Cardiac muscle cell (in vitro differentiated cells and primary cell): Measurements from ENCODE around the gene HOXD4. TPM values are rescaled to one million over a fixed set of nuclear protein-coding genes. Genes with fewer than 3 reads are reported as not detected.

Experiments used
- DNase-seq, 2 donors: peaks; one replicate each; pipeline versions ENCODE4 v3.0.0 to v3.0.0-alpha.2; 2010 to 2017; ENCODE audit warnings: low read depth in 1 of 2, low spot score in 1 of 2
- H3K27ac ChIP-seq: fragments of 200-600 bp; sonication (generic); 2 replicates; pipeline ENCODE4 v1.5.1; 2016
- H3K27me3 ChIP-seq: fragments of 200-600 bp; sonication (generic); 2 replicates; pipeline ENCODE4 v1.6.0; 2016; ENCODE audit warnings: control low read depth
- H3K36me3 ChIP-seq: fragments of 200-600 bp; sonication (generic); 2 replicates; pipeline ENCODE4 v1.5.1; 2016; ENCODE audit warnings: control low read depth
- H3K4me1 ChIP-seq: fragments of 200-600 bp; sonication (generic); 2 replicates; pipeline ENCODE4 v1.8.1; 2017; ENCODE audit warnings: low read depth, mild to moderate bottlenecking, mixed run types
- H3K4me3 ChIP-seq: fragments of 200-600 bp; sonication (generic); 2 replicates; pipeline ENCODE4 v1.5.1; 2016; ENCODE audit warnings: mild to moderate bottlenecking
- H3K9me3 ChIP-seq: fragments of 200-600 bp; sonication (generic); 2 replicates; pipeline ENCODE4 v1.5.1; 2017; ENCODE audit warnings: low read depth, mild to moderate bottlenecking, control low read depth
- CTCF ChIP-seq: IDR thresholded peaks from 2 replicates; pipeline ENCODE4 v1.5.1; 2012; ENCODE audit warnings: low read depth, mild to moderate bottlenecking, low read length
- polyA plus RNA-seq: library from polyadenylated mRNA; unstranded; fragments of >200 nt; fragmentation: Nextera tagmentation; extraction: Ambion mirVana; gene quantifications from 2 replicates; pipeline ENCODE4 v1.2.1, GENCODE V29; 2016
- total RNA-seq: library from RNA; depleted of rRNA; stranded (reverse); fragments of >200 nt; gene quantifications from 2 replicates; pipeline ENCODE4 v1.2.3, GENCODE V29; 2016

HOXD4 gene
- total and polyA plus RNA-seq, 2 experiments from 2014 or later = not detected

- Histone ChIP-seq H3K27me3 (peaks cover 100% of the 10 kb centered on the region), H3K4me3 (no peak overlapping the region), H3K36me3 (no peaks in the 10 kb centered on the region), H3K27ac (no peak overlapping the region), H3K4me1 (no peaks in the 10 kb centered on the region), H3K9me3 (no peaks in the 10 kb centered on the region)
- DNase-seq = no peak
- no peak for TF ChIP-seq CTCF
These were observed 31.3 kb downstream of the HOXD4 start for GRCh38 chr2:176182671-176183070.

GRCh38 chr2:176184749-176185148 is 33.4 kb downstream of the HOXD4 start:
- no peak overlapping the region for H3K4me3 ChIP-seq
- no peaks in the 10 kb centered on the region for H3K4me1 ChIP-seq
- no peak overlapping the region for H3K27ac ChIP-seq
- DNase-seq = no peak
- peaks cover 100% of the 10 kb centered on the region for H3K27me3 ChIP-seq
- H3K9me3 ChIP-seq = no peaks in the 10 kb centered on the region
- no peak for TF ChIP-seq CTCF
- H3K36me3 ChIP-seq = no peaks in the 10 kb centered on the region

GRCh38 chr2:176186024-176186423 is 34.7 kb downstream of the HOXD4 start:
- Histone ChIP-seq H3K27ac (no peak overlapping the region), H3K4me3 (no peak overlapping the region), H3K9me3 (no peaks in the 10 kb centered on the region), H3K4me1 (no peaks in the 10 kb centered on the region), H3K36me3 (no peaks in the 10 kb centered on the region), H3K27me3 (peaks cover 100% of the 10 kb centered on the region)
- DNase-seq = no peak
- TF ChIP-seq CTCF = no peak

- Histone ChIP-seq H3K27ac (no peak overlapping the region), H3K4me3 (no peak overlapping the region)
- DNase-seq = no peak
These were observed 36.0 kb downstream of the HOXD4 start for GRCh38 chr2:176187200-176187898.

GRCh38 chr2:176187899-176188773 is 36.8 kb downstream of the HOXD4 start, which contains the start of gene HOXD1:
Gene HOXD1 (plus strand): TSS chr2:176188668. CDS start chr2:176188802, 134 bp downstream.
- no peaks in the 10 kb centered on the region for H3K36me3 ChIP-seq
- H3K27me3 ChIP-seq = peaks cover 100% of the 10 kb centered on the region
- peak within 1 kb of the TSS; percentile 33 for H3K4me3 ChIP-seq
- H3K4me1 ChIP-seq = no peaks in the 10 kb centered on the region
- no peak for TF ChIP-seq CTCF
- H3K9me3 ChIP-seq = no peaks in the 10 kb centered on the region
- no peak within 1 kb of the TSS for H3K27ac ChIP-seq
- no peak for DNase-seq

More at GRCh38 chr2:176187200-176187898, 36.0 kb downstream of the HOXD4 start:
- Histone ChIP-seq H3K4me1 (no peaks in the 10 kb centered on the region), H3K36me3 (no peaks in the 10 kb centered on the region), H3K9me3 (no peaks in the 10 kb centered on the region), H3K27me3 (peaks cover 100% of the 10 kb centered on the region)
- TF ChIP-seq CTCF = no peak
